Kidney (tissue), 14 donors: ENCODE measurements around the gene ACAP3. TPM values are rescaled to one million over a fixed set of nuclear protein-coding genes. Genes with fewer than 3 reads are reported as not detected.
A peak's percentile ranks its signal among the peaks of the same experiment; 100 is the strongest.

Source experiments
- DNase-seq, 5 donors: peaks; one replicate each; pipeline ENCODE4 v3.0.0-alpha.2; 2013 to 2020
- FAIRE-seq: peaks from 2 replicates; lab custom pipeline; 2012; peaks lifted over from hg19 to GRCh38; lab: Jason Lieb, UNC
- H3K27ac ChIP-seq, 2 donors: one replicate each; pipeline ENCODE4 v1.7.0; 2013; ENCODE audit warnings: low read depth in 2 of 2, low read length in 2 of 2, inconsistent platforms in 1 of 2
- H3K27me3 ChIP-seq: one replicate; pipeline ENCODE4 v1.7.1; 2013; ENCODE audit warnings: low read length, inconsistent platforms; ENCODE audit not compliant: control insufficient read depth, insufficient read depth
- H3K36me3 ChIP-seq, 3 donors: one replicate each; pipeline versions ENCODE4 v1.7.0 to v1.7.1; 2013; ENCODE audit warnings: low read length in 3 of 3, control low read depth in 1 of 3, inconsistent platforms in 1 of 3; ENCODE audit not compliant: insufficient read depth in 3 of 3, control insufficient read depth in 2 of 3
- H3K4me1 ChIP-seq, 3 donors: one replicate each; pipeline versions ENCODE4 v1.7.0 to v1.7.1; 2013; ENCODE audit warnings: low read length in 3 of 3, inconsistent platforms in 1 of 3, low read depth in 1 of 3; ENCODE audit not compliant: control insufficient read depth in 2 of 3, insufficient read depth in 2 of 3
- H3K4me3 ChIP-seq, 3 donors: one replicate each; pipeline versions ENCODE4 v1.7.0 to v1.8.1; 2013; ENCODE audit warnings: low read length in 3 of 3, control low read depth in 1 of 3, inconsistent platforms in 1 of 3
- H3K9ac ChIP-seq, 3 donors: one replicate each; pipeline versions ENCODE4 v1.7.0 to v1.7.1; 2013; ENCODE audit warnings: low read length in 3 of 3, control low read depth in 1 of 3, inconsistent platforms in 1 of 3
- H3K9me3 ChIP-seq, 3 donors: one replicate each; pipeline versions ENCODE4 v1.7.0 to v1.7.1; 2013; ENCODE audit warnings: low read length in 3 of 3, control low read depth in 1 of 3, inconsistent platforms in 1 of 3; ENCODE audit not compliant: control insufficient read depth in 2 of 3, insufficient read depth in 1 of 3
- intact Hi-C: fragments of 100-400 bp; cut with DNase I; formaldehyde crosslinking; loops from one replicate; pipeline ENCODE4 v1.11.1; 2022
- polyA plus RNA-seq: library from polyadenylated mRNA; stranded (reverse); fragments of 350-450 nt; fragmentation: Illumina TruSeq; extraction: RNeasy Lipid Tissue Mini Kit (QIAGEN cat#74804); gene quantifications from one replicate; pipeline ENCODE4 v1.2.3, GENCODE V29; 2014; ENCODE audit warnings: low read depth, low replicate concordance; ENCODE audit not compliant: insufficient read depth
- total RNA-seq: library from RNA; stranded (reverse); fragmentation: NEBNext Ultra II Directional; extraction: Animal tissue kit (Norgen Biotek cat#: 25700); gene quantifications from one replicate; pipeline ENCODE4 v1.2.1, GENCODE V29; 2021
- TF ChIP-seq, protein P1 (sequence below): IDR thresholded peaks from 3 replicates; pipeline ENCODE4 v1.5.1; 2012; ENCODE audit warnings: mild to moderate bottlenecking, moderate library complexity, borderline replicate concordance; ENCODE audit not compliant: insufficient read depth; ENCODE audit errors: extremely low read depth
- donor health status: control.
- donor health status: control.
- donor health status: control.
- donor health status: control.
- donor health status: control.
- donor health status: DM: yes; HTN: yes; CAD: no.
- donor health status: Normal renal cell carcinoma (clear cell type).

The ACAP3 gene
- total and polyA plus RNA-seq, 2 donors from 2014 or later, result 15.9 to 39.5 TPM

DNA sequence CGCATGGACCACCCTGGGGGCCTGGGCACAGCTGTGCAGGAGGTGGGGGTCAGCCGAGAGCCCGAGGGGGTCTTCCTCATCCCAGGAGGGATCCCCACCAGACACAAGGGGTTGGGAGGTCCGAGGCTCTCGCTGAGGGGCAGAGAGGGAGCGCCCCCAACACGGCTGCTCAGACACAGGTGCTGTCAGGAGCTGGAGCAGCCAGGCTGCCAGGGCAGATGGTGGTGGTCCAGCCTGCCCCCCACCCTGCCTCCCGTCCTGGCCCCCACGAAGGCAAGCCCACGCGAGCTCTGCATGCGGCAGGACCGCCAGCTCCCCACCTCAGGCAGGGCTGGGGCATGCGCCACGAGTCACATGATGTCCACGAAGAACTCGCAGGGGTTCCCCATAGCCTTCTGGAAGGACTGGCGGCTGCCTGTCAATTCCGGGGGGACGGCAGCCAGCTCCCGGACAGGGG is 28.1 kb upstream of the ACAP3 start:
- peaks cover 0 to 8% (median 4%) of the 10 kb centered on the region in 3 donors for H3K36me3 ChIP-seq

DNA sequence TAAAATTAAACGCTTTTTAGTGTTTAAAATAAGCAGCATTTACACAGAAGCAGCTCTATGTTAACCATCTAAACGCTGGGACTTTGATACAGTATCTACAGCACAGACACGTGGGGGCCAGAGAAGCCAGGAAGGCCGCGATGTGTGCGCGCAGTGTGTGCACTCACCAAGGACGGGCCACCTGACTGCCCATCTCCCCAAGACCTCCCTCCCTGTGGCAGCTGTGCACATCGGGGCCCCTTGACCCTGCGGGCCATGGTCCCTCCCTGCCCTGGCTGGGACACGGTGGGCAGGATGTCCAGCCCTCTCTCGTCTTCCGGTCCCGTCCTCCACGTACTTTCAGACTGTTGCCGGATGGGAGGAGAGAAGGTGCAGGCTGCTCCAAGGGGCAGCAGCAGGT is 27.6 kb upstream of the ACAP3 start:
- H3K9me3 ChIP-seq, result no peaks in the 10 kb centered on the region
- no peak overlapping the region for H3K27ac ChIP-seq
- intact Hi-C loops, result no loop called here
- H3K9ac ChIP-seq, result no peak overlapping the region
- no peak for DNase-seq
- H3K4me1 ChIP-seq, result no peaks in the 10 kb centered on the region
- H3K36me3 ChIP-seq, result peaks cover 0 to 3% (median 0%) of the 10 kb centered on the region in 3 donors
- FAIRE-seq, result no peak
- TF ChIP-seq, protein P1, sequence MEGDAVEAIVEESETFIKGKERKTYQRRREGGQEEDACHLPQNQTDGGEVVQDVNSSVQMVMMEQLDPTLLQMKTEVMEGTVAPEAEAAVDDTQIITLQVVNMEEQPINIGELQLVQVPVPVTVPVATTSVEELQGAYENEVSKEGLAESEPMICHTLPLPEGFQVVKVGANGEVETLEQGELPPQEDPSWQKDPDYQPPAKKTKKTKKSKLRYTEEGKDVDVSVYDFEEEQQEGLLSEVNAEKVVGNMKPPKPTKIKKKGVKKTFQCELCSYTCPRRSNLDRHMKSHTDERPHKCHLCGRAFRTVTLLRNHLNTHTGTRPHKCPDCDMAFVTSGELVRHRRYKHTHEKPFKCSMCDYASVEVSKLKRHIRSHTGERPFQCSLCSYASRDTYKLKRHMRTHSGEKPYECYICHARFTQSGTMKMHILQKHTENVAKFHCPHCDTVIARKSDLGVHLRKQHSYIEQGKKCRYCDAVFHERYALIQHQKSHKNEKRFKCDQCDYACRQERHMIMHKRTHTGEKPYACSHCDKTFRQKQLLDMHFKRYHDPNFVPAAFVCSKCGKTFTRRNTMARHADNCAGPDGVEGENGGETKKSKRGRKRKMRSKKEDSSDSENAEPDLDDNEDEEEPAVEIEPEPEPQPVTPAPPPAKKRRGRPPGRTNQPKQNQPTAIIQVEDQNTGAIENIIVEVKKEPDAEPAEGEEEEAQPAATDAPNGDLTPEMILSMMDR, result no peak
- H3K4me3 ChIP-seq, result no peak overlapping the region
- H3K27me3 ChIP-seq, result no peaks in the 10 kb centered on the region

More for the DNA sequence above, 28.1 kb upstream of the ACAP3 start:
- H3K9me3 ChIP-seq, result no peaks in the 10 kb centered on the region
- H3K9ac ChIP-seq, result no peak overlapping the region
- no peak overlapping the region for H3K4me3 ChIP-seq
- H3K4me1 ChIP-seq, result no peaks in the 10 kb centered on the region
- DNase-seq (no peak), FAIRE-seq (no peak)
- no peak overlapping the region for H3K27ac ChIP-seq
- no peaks in the 10 kb centered on the region for H3K27me3 ChIP-seq
- intact Hi-C loops, result no loop called here
- TF ChIP-seq, protein P1, result no peak

DNA sequence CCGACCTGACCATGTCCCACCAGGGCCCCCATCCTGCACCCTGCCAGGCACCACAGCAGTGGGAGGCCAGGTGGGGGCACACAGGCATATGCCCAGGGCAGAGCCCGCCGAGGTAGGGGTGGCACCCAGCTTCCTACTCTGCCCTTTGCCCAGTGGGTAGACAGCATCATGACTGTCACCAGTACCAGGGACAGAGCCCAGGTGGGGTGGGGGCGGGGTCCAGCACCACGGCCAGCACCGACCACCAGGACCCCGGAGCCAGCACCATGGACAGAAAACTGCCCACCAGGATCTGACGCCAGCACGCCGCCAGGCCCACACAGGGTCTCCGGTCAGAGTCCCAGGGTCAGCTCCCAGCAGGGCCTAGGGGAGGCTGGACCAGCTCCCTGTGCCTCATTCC is 27.1 kb upstream of the ACAP3 start:
- H3K4me1 ChIP-seq, result no peaks in the 10 kb centered on the region
- no peak overlapping the region for H3K9ac ChIP-seq
- intact Hi-C loops, result no loop called here
- no peak overlapping the region for H3K4me3 ChIP-seq
- peak in 4 of 5 donors; percentile 76 to 85 (median 82) for DNase-seq
- H3K27ac ChIP-seq, result no peak overlapping the region
- H3K27me3 ChIP-seq, result no peaks in the 10 kb centered on the region
- no peak for FAIRE-seq
- TF ChIP-seq, protein P1, result no peak
- peaks cover 0 to 3% (median 0%) of the 10 kb centered on the region in 3 donors for H3K36me3 ChIP-seq
- H3K9me3 ChIP-seq, result peaks cover 0 to under 1% (median 0%) of the 10 kb centered on the region in 3 donors
